ENCODE results near the gene ATP6AP1.
"Not testable (repeated sequence)": the region's sequence is repeated elsewhere in the genome, so short reads cannot be mapped to it uniquely, and the experiment has no call there.

The ATP6AP1 gene

GRCh38 chrX:154428176-154429171 lies at the start of gene ATP6AP1:
Gene ATP6AP1, plus strand, starts transcription at chrX:154428677. Its CDS starts 16 bp downstream, at chrX:154428693.
- DNase-seq (ENCODE audit: low read depth in 1 of 2, low spot score in 1 of 2), result peak; percentile 67 to 80

GRCh38 chrX:154378799-154379568 lies 49.5 kb upstream of the ATP6AP1 start, which contains the start of gene EMD:
Gene EMD, plus strand, starts transcription at chrX:154379295. Its CDS starts 190 bp downstream, at chrX:154379485.
- peak; percentile 84 to 93 for DNase-seq (ENCODE audit: low read depth in 1 of 2, low spot score in 1 of 2)

- DNase-seq (ENCODE audit: low read depth in 1 of 2, low spot score in 1 of 2), result no peak
These were observed 48.9 kb upstream of the ATP6AP1 start for GRCh38 chrX:154379569-154379951.

GRCh38 chrX:154380153-154380552 lies 48.3 kb upstream of the ATP6AP1 start:
- no peak for DNase-seq (ENCODE audit: low read depth in 1 of 2, low spot score in 1 of 2)

GRCh38 chrX:154380787-154381186 lies 47.7 kb upstream of the ATP6AP1 start:
- DNase-seq (ENCODE audit: low read depth in 1 of 2, low spot score in 1 of 2), result no peak

GRCh38 chrX:154381271-154381670 lies 47.2 kb upstream of the ATP6AP1 start:
- DNase-seq (ENCODE audit: low read depth in 1 of 2, low spot score in 1 of 2), result no peak

GRCh38 chrX:154382483-154383069 lies 45.9 kb upstream of the ATP6AP1 start:
- no peak for DNase-seq (ENCODE audit: low read depth in 1 of 2, low spot score in 1 of 2)

GRCh38 chrX:154383359-154384283 lies 44.9 kb upstream of the ATP6AP1 start:
- DNase-seq (ENCODE audit: low read depth in 1 of 2, low spot score in 1 of 2), result no peak

GRCh38 chrX:154384284-154384892 lies 44.1 kb upstream of the ATP6AP1 start:
- no peak for DNase-seq (ENCODE audit: low read depth in 1 of 2, low spot score in 1 of 2)

- not testable (repeated sequence) for DNase-seq (ENCODE audit: low read depth in 1 of 2, low spot score in 1 of 2)
These were observed 40.4 kb upstream of the ATP6AP1 start for GRCh38 chrX:154388094-154388493.

GRCh38 chrX:154388649-154389048 lies 39.8 kb upstream of the ATP6AP1 start:
- DNase-seq (ENCODE audit: low read depth in 1 of 2, low spot score in 1 of 2), result not testable (repeated sequence)

- DNase-seq (ENCODE audit: low read depth in 1 of 2, low spot score in 1 of 2), result not testable (repeated sequence)
These were observed 38.4 kb upstream of the ATP6AP1 start for GRCh38 chrX:154389812-154390747.

- not testable (repeated sequence) for DNase-seq (ENCODE audit: low read depth in 1 of 2, low spot score in 1 of 2)
These were observed 32.1 kb upstream of the ATP6AP1 start for GRCh38 chrX:154396363-154396762.

GRCh38 chrX:154396973-154397887 lies 31.2 kb upstream of the ATP6AP1 start:
- no peak for DNase-seq (ENCODE audit: low read depth in 1 of 2, low spot score in 1 of 2)

- peak; percentile 68 to 82 for DNase-seq (ENCODE audit: low read depth in 1 of 2, low spot score in 1 of 2)
These were observed 30.4 kb upstream of the ATP6AP1 start, which contains the start of gene RPL10 for GRCh38 chrX:154397888-154398667. Gene RPL10, plus strand, starts transcription at chrX:154398377. Its CDS starts 143 bp downstream, at chrX:154398520.

- peak; percentile 62 to 73 for DNase-seq (ENCODE audit: low read depth in 1 of 2, low spot score in 1 of 2)
These were observed 29.6 kb upstream of the ATP6AP1 start for GRCh38 chrX:154398668-154399526.

All from activated T-helper 1 cell treated with anti-CD3 and anti-CD28 coated beads, Interleukin-2, amount 50 U/mL, for 16 hours (primary cell).